Prostate gland (tissue), 2 donors: ENCODE results near the gene GDPD5. TPM values are rescaled to one million over a fixed set of nuclear protein-coding genes. Genes with fewer than 3 reads are reported as not detected.

Experiments
- DNase-seq: peaks from one replicate; pipeline ENCODE4 v3.0.0-alpha.2; 2019; ENCODE audit warnings: low spot score
- H3K27ac ChIP-seq, 2 donors: fragments of 200-600 bp; sonication (generic); 2 replicates each; pipeline ENCODE4 v1.5.1; 2017 to 2019
- H3K27me3 ChIP-seq: fragments of 200-600 bp; sonication (generic); replicated peaks from 2 replicates; pipeline ENCODE4 v1.5.1; 2019; ENCODE audit not compliant: insufficient read depth
- H3K36me3 ChIP-seq, 2 donors: fragments of 200-600 bp; sonication (generic); 1 replicate in 1 of 2; 2 replicates in 1 of 2; pipeline versions ENCODE4 v1.5.1 to v1.8.1; 2017 to 2019
- H3K4me1 ChIP-seq: fragments of 200-600 bp; sonication (generic); replicated peaks from 2 replicates; pipeline ENCODE4 v1.5.1; 2019
- H3K4me3 ChIP-seq, 2 donors: fragments of 200-600 bp; sonication (generic); 2 replicates each; pipeline ENCODE4 v1.5.1; 2017 to 2019
- H3K9me3 ChIP-seq: fragments of 200-600 bp; sonication (generic); 2 replicates; pipeline ENCODE4 v1.5.1; 2017
- POLR2A ChIP-seq: fragments of 450-650 bp; IDR thresholded peaks from one replicate; pipeline ENCODE4 v1.6.1; 2016; ENCODE audit warnings: antibody characterized with exemption, mild to moderate bottlenecking
- POLR2AphosphoS5 ChIP-seq: sonication (generic); formaldehyde crosslinking; IDR thresholded peaks from one replicate; pipeline ENCODE4 v1.6.1; 2017; ENCODE audit warnings: antibody characterized with exemption
- WGBS: methylation state at CpG from one replicate; pipeline ENCODE4 v1.1.5; 2018; 5-methylcytosine and 5-hydroxymethylcytosine counted together
- intact Hi-C: fragments of 100-400 bp; cut with DNase I; formaldehyde crosslinking; loops from one replicate; pipeline ENCODE4 v1.14.2; 2022
- total RNA-seq, 2 donors: library from RNA; depleted of rRNA; stranded (reverse); fragments of >200 nt; gene quantifications; one replicate each; pipeline ENCODE4 v1.1.0, GENCODE V29; 2016
- TF ChIP-seq, protein P1 (sequence below), 4 experiments: fragments of 200-600 bp in 2 of 4; fragments of 450-650 bp in 2 of 4; sonication (generic) in 2 of 4; IDR thresholded peaks; 1 replicate in 3 of 4; 2 replicates in 1 of 4; pipeline ENCODE4 v1.5.1; 2016 to 2019; ENCODE audit warnings: antibody characterized with exemption in 4 of 4, mild to moderate bottlenecking in 2 of 4, moderate library complexity in 2 of 4

Gene GDPD5
- total RNA-seq, 2 donors from 2014 or later, result 1.7 to 14.6 TPM

DNA sequence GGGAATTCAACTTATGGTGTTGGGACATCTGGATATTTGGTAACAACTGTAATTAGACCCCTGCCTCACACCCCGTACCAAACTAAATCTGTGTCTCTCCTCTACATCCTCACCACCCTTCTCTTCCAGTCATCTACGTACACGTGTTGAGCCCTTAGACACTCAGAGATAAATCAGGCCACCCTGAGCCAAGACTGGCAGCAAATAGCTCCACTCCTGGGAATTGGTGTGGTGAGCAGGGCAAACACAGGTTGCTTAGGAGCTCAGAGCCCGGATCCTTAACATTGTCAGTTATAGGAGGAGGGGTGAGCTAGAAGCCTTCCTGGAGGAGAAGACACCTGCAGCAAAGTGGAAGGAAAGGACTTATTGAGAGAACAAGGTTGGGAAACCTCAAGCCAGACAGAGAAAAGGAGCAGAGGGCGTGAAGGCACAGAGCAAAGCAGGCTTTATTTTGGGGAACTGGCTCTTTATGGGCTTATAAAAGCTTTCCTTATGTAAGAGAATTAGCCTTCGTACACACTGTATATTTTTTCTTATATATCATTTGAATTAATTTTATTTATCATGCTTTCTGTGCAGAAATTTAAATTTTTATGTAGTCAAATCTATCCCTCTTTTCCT is 55.8 kb downstream of the GDPD5 start:
- no peaks in the 10 kb centered on the region for H3K36me3 ChIP-seq

DNA sequence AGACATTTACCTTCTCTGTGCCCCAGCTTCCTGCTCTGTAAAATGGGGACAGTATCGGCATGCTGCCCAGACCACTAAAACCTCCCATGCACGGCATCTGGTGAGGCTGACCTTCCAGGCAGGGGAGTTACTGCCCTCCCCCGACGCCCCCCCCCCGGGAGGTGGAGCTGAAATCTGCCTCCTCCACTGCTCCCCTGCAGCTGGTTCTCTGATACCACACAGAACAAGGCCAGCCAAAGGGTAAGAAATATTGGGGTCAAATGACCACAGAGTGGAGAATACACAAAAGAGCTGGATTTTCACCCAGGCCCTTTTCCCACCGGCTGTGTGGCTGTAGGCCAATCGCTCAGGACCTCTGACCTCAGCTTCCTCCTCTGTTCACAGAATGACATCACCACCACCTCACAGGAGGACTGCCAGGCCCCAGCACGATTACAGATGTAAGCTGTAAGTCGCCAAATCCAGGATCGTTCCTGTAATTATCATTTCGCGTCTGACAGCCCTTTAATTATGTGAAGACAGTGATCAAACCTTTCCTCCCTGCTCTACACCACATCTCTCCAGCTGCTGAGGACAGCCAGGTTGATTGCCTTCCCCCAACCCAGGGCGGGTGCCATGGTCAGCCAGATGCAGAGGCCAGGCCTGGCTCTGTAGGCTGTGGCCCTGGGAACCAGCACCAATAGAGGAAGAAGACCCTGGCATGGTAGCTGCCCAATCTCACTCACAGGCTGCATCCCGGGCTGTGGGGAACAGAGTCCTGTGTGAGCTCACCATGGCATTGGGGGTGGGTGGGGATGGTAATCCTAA is 57.0 kb downstream of the GDPD5 start:
- H3K4me3 ChIP-seq, result no peak overlapping the region
- H3K27me3 ChIP-seq, result no peaks in the 10 kb centered on the region
- no peak for TF ChIP-seq POLR2AphosphoS5
- TF ChIP-seq, protein P1, sequence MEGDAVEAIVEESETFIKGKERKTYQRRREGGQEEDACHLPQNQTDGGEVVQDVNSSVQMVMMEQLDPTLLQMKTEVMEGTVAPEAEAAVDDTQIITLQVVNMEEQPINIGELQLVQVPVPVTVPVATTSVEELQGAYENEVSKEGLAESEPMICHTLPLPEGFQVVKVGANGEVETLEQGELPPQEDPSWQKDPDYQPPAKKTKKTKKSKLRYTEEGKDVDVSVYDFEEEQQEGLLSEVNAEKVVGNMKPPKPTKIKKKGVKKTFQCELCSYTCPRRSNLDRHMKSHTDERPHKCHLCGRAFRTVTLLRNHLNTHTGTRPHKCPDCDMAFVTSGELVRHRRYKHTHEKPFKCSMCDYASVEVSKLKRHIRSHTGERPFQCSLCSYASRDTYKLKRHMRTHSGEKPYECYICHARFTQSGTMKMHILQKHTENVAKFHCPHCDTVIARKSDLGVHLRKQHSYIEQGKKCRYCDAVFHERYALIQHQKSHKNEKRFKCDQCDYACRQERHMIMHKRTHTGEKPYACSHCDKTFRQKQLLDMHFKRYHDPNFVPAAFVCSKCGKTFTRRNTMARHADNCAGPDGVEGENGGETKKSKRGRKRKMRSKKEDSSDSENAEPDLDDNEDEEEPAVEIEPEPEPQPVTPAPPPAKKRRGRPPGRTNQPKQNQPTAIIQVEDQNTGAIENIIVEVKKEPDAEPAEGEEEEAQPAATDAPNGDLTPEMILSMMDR (IDR thresholded peaks at IDR 0.05), result no peak
- TF ChIP-seq POLR2A, result no peak
- no peaks in the 10 kb centered on the region for H3K4me1 ChIP-seq
- WGBS, result 57% methylated on average over 14 of the region's 14 CpGs
- intact Hi-C loops, result no loop called here
- no peaks in the 10 kb centered on the region for H3K36me3 ChIP-seq
- H3K27ac ChIP-seq, result no peak overlapping the region
- no peak for DNase-seq
- no peaks in the 10 kb centered on the region for H3K9me3 ChIP-seq

More for the DNA sequence above, 55.8 kb downstream of the GDPD5 start:
- TF ChIP-seq POLR2A, result no peak
- TF ChIP-seq, protein P1 (IDR thresholded peaks at IDR 0.05), result no peak
- TF ChIP-seq POLR2AphosphoS5, result no peak
- DNase-seq, result no peak
- intact Hi-C loops, result no loop called here
- Histone ChIP-seq H3K27ac (no peak overlapping the region), H3K4me1 (no peaks in the 10 kb centered on the region), H3K27me3 (no peaks in the 10 kb centered on the region), H3K9me3 (no peaks in the 10 kb centered on the region), H3K4me3 (no peak overlapping the region)
- WGBS, result 79% methylated on average over 6 of the region's 6 CpGs

GRCh38 chr11:75467881-75468280 is 57.9 kb downstream of the GDPD5 start:
- Histone ChIP-seq H3K9me3 (no peaks in the 10 kb centered on the region), H3K4me1 (no peaks in the 10 kb centered on the region), H3K27me3 (no peaks in the 10 kb centered on the region), H3K27ac (no peak overlapping the region), H3K4me3 (no peak overlapping the region), H3K36me3 (no peaks in the 10 kb centered on the region)
- intact Hi-C loops, result no loop called here
- TF ChIP-seq POLR2A (no peak), POLR2AphosphoS5 (no peak)
- TF ChIP-seq, protein P1 (IDR thresholded peaks at IDR 0.05), result no peak
- WGBS, result 96% methylated on average over 4 of the region's 4 CpGs
- no peak for DNase-seq

DNA sequence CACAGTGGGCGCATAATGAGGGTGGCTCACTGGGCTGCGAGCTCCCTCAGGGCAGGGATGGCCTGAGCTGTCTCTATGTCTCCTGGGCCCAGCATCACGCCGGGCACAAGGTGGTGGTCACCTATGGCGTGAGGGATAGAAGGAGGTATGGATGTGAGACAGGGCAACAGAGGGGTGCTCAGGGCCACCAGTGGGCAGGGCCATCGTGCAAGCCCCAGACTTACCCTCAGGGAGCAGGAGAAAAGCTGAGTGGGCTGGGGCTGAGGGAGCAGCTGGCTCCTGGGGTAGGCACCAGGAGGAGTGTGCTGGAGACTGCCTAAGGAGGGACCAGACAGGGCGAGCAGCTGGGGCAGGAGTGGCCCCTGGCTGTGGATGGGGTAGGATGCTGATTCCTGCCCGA is 58.4 kb downstream of the GDPD5 start:
- Histone ChIP-seq H3K27me3 (no peaks in the 10 kb centered on the region), H3K36me3 (no peaks in the 10 kb centered on the region), H3K9me3 (no peaks in the 10 kb centered on the region), H3K27ac (no peak overlapping the region), H3K4me3 (no peak overlapping the region), H3K4me1 (no peaks in the 10 kb centered on the region)
- DNase-seq, result no peak
- no peak for TF ChIP-seq POLR2A
- TF ChIP-seq POLR2AphosphoS5, result no peak
- WGBS, result 93% methylated on average over 8 of the region's 8 CpGs
- intact Hi-C loops, result no loop called here

DNA sequence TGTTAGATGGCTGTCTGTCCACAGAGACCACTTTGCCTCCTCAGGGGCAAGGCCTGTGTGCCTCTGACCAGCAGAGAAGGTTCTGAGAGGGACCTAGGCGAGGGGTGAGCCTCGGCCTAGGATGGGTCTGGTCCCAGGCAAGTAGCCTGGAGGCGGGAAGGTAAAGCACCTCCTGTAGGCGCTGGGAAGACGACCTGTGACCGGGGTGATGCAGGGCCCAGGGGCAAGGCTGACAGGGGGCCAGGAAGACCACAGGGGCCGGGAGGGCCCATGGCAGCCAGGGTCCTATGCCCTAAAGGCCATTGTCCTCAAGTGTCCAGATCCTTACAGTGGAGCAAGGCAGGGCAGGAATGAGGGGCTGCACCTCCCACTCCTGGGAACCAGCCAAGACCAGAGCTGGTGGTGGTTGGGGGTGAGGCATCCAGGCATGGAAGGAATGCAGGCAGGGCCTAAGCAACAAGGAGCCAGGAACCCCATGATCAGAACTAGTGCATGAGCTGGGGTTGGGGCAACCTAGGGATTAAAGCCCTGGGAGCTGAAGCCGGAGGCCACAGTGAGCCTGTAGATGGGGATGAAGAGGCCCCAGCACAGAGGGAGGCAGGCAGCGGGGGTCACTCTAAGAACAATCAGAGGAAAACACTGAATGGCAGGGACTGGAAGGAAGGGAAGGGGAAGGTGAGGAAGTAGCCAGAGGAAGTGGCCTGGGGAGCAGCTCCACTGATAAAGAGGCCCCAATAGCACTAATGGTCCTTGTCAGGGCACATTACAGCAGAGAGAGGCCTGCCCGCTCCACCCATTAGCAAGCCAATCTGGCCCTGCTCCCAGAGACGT is 59.8 kb downstream of the GDPD5 start:
- Histone ChIP-seq H3K27me3 (no peaks in the 10 kb centered on the region), H3K4me3 (no peak overlapping the region), H3K9me3 (no peaks in the 10 kb centered on the region), H3K4me1 (no peaks in the 10 kb centered on the region), H3K36me3 (no peaks in the 10 kb centered on the region), H3K27ac (no peak overlapping the region)
- DNase-seq, result no peak
- TF ChIP-seq POLR2A (no peak), POLR2AphosphoS5 (no peak)
- TF ChIP-seq, protein P1 (IDR thresholded peaks at IDR 0.05), result no peak
- WGBS, result 88% methylated on average over 11 of the region's 11 CpGs
- intact Hi-C loops, result no loop called here
